AG04450 (cell line): ENCODE measurements around the gene CEP72. TPM values are rescaled to one million over a fixed set of nuclear protein-coding genes. Genes with fewer than 3 reads are reported as not detected.

ENCODE experiments used
- CTCF ChIA-PET: fragments of 300-600, 350-600 bp; formaldehyde crosslinking; extraction: SDS; loops from one replicate; lab custom pipeline; 2022; ENCODE audit warnings: antibody characterized with exemption, inconsistent platforms; lab: Charles Lee
- POLR2A ChIA-PET: fragments of 350-600 bp; formaldehyde crosslinking; extraction: SDS; loops from one replicate; lab custom pipeline; 2021; ENCODE audit warnings: antibody characterized with exemption, inconsistent platforms; lab: Yijun Ruan, JAX
- DNase-seq: peaks from one replicate; pipeline ENCODE4 v3.0.0-alpha.2; 2011; ENCODE audit warnings: low read depth, low spot score
- H3K27ac ChIP-seq: one replicate; pipeline ENCODE4 v1.5.1; 2012; ENCODE audit warnings: low read depth, low read length, control low read depth
- H3K27me3 ChIP-seq: one replicate; pipeline ENCODE4 v1.6.0; 2012; ENCODE audit warnings: low read length; ENCODE audit not compliant: control insufficient read depth, insufficient read depth
- H3K4me3 ChIP-seq: 2 replicates; pipeline ENCODE4 v1.5.1; 2011; ENCODE audit warnings: mild to moderate bottlenecking, low read depth, low read length, control low read depth
- H3K9me3 ChIP-seq: 2 replicates; pipeline ENCODE4 v1.5.1; 2012; ENCODE audit warnings: low read length; ENCODE audit not compliant: control insufficient read depth, insufficient read depth
- polyA plus RNA-seq: library from polyadenylated mRNA; depleted of rRNA; stranded (reverse); fragments of >200 nt; gene quantifications from 2 replicates; pipeline ENCODE4 v1.2.3, GENCODE V29; 2011
- TF ChIP-seq, protein P1 (sequence below): IDR thresholded peaks from 2 replicates; pipeline ENCODE4 v1.5.1; 2011; ENCODE audit warnings: low read depth, low read length, control low read depth, inconsistent platforms

The CEP72 gene
- polyA plus RNA-seq, 1 experiment = 0.66 TPM

DNA sequence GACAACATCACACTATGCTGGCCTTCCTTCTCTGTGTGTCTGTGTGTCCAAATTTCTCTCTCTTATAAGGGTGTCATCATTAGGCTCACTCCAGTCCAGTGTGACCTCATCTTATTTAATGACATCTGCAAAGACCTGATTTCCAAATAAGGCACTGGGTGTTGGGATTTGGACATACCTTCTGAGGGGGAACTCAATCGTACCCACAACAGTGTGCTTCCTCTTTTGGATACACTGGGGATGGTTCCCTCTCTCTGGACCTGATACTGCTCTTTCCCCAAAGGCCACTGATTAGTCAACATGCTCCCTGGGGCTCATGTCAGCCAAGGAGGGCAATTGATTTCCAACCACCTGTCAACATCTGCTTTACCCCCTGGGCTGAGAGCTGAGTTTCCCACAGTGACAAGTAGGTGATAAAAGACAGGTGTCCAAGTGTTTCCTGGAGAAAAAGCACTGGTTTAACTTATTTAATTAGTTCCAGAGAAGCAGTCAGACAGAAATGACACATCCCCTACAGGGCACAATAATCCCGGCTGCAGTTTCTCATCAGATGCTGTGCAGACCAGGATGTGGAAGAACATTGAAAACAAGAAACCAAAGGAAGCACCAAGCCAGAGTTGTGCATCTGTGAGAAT is 17.8 kb upstream of the CEP72 start:
- ChIA-PET POLR2A (no interaction called here), CTCF (no interaction called here)
- H3K27ac ChIP-seq = no peak overlapping the region
- H3K9me3 ChIP-seq = no peaks in the 10 kb centered on the region
- H3K4me3 ChIP-seq = no peak overlapping the region
- H3K27me3 ChIP-seq = peaks cover 41% of the 10 kb centered on the region
- no peak for DNase-seq
- TF ChIP-seq, protein P1, sequence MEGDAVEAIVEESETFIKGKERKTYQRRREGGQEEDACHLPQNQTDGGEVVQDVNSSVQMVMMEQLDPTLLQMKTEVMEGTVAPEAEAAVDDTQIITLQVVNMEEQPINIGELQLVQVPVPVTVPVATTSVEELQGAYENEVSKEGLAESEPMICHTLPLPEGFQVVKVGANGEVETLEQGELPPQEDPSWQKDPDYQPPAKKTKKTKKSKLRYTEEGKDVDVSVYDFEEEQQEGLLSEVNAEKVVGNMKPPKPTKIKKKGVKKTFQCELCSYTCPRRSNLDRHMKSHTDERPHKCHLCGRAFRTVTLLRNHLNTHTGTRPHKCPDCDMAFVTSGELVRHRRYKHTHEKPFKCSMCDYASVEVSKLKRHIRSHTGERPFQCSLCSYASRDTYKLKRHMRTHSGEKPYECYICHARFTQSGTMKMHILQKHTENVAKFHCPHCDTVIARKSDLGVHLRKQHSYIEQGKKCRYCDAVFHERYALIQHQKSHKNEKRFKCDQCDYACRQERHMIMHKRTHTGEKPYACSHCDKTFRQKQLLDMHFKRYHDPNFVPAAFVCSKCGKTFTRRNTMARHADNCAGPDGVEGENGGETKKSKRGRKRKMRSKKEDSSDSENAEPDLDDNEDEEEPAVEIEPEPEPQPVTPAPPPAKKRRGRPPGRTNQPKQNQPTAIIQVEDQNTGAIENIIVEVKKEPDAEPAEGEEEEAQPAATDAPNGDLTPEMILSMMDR = no peak

DNA sequence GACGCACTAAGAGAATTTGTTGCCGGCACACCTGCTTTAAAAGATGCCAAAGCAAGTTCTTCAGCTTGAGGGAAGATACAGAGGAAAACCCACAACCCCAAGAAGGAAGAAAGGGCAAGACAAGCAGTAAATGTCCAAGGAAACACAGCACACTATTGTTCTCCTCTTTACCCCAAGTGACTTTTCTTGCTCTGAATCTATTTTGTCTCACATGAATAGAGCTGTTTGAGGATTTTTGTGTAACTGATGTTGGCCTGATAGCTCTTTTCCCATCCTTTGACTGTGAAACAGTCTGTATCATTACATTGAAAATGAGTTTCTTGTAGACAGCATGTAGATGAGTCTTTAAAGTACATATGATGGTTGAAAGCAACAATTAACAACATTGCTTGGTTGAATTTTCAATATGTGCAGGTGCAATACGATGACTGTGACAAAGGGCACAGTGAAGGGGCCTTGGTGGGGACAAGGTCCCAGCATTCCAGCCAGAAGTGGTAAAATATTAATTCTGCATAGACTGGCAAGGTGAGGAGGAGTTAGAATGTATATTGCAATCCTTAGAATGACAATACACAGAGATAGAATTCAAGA is 16.8 kb upstream of the CEP72 start:
- DNase-seq = no peak
- POLR2A ChIA-PET = no interaction called here
- Histone ChIP-seq H3K27me3 (peaks cover 39% of the 10 kb centered on the region), H3K4me3 (no peak overlapping the region), H3K9me3 (no peaks in the 10 kb centered on the region; the same call in 1 of the 2 replicates), H3K27ac (no peak overlapping the region)
- CTCF ChIA-PET = no interaction called here
- TF ChIP-seq, protein P1 = no peak

DNA sequence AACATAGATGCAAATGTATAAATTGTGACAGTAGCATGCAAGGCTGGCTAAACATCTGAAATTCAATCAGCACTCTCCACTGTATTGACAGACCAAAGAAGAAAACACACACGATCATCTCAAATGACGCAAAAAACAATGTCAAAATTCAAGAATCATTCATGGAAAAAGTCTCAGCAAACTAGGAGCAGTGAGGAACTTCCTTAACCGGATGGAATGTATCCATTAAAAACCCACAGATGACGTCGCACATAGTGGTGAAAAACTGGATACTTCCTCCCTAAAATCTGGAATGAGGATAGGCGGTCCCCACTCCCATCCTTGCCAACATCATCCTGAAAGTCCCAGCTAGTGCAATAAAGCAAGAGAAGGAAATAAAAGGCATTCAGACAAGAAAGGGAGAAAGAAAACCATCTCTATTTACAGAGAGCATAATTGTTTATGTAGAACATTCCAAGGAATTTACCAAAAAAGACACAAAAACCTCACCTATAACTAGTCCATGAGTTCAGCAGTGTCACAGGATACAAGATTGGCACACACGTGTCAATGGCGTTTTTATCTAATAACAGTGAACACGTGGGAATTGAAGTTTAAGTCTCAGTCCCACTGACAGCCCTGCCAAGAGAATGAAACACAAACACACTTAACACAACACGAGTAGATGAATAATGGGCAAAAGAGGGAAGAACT is 14.1 kb upstream of the CEP72 start:
- no peak for DNase-seq
- CTCF ChIA-PET = no interaction called here
- POLR2A ChIA-PET = no interaction called here
- H3K4me3 ChIP-seq = no peak overlapping the region
- TF ChIP-seq, protein P1 = no peak
- no peak overlapping the region for H3K27ac ChIP-seq
- H3K27me3 ChIP-seq = peaks cover 39% of the 10 kb centered on the region
- H3K9me3 ChIP-seq = no peaks in the 10 kb centered on the region; the same call in 1 of the 2 replicates

DNA sequence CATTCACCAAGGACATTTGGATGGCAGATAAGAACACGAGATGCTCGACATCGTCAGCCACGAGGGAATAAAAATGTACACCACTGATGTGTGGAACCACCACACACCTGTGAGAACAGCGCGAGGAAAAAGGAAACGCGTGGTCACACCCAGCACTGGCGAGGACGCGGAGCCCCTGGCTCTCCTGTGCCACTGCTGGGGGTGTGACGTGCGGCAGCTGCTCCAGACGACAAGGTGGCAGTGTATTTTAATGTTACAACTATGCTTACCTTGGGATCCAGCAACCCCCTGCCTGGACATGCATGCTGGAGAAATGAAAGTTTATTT is 13.6 kb upstream of the CEP72 start:
- Histone ChIP-seq H3K27ac (no peak overlapping the region), H3K9me3 (peaks cover 5% of the 10 kb centered on the region; the same call in 1 of the 2 replicates), H3K4me3 (no peak overlapping the region), H3K27me3 (peaks cover 41% of the 10 kb centered on the region)
- DNase-seq = no peak
- CTCF ChIA-PET = no interaction called here
- TF ChIP-seq, protein P1 = no peak
- POLR2A ChIA-PET = no interaction called here
